GM18867 (cell line): Measurements from ENCODE around the gene PHYKPL.
"Not testable (repeated sequence)": the region's sequence is repeated elsewhere in the genome, so short reads cannot be mapped to it uniquely, and the experiment has no call there.

ENCODE experiments used
- ATAC-seq: cut with Tn5 transposase; IDR thresholded peaks from one replicate; pipeline ENCODE4 v1.9.1; 2021; ENCODE audit warnings: mild to moderate bottlenecking, moderate library complexity; ENCODE audit not compliant: unreplicated experiment

Gene PHYKPL

GRCh38 chr5:178240341-178240741 is 7.7 kb upstream of the PHYKPL start:
- no peak for ATAC-seq

GRCh38 chr5:178239626-178240301 is 7.2 kb upstream of the PHYKPL start:
- ATAC-seq, result not testable (repeated sequence)

GRCh38 chr5:178238711-178239592 is 6.3 kb upstream of the PHYKPL start:
- ATAC-seq, result no peak

GRCh38 chr5:178238313-178238635 is 5.7 kb upstream of the PHYKPL start:
- ATAC-seq, result no peak

GRCh38 chr5:178237431-178238312 is 5.1 kb upstream of the PHYKPL start:
- ATAC-seq, result no peak

- no peak for ATAC-seq
Measured at GRCh38 chr5:178236679-178237078, 4.1 kb upstream of the PHYKPL start.

GRCh38 chr5:178236126-178236525 is 3.5 kb upstream of the PHYKPL start:
- ATAC-seq, result no peak

GRCh38 chr5:178235588-178235974 is 3.0 kb upstream of the PHYKPL start:
- no peak for ATAC-seq

- no peak for ATAC-seq
Measured at GRCh38 chr5:178234750-178235587, 2.4 kb upstream of the PHYKPL start.

GRCh38 chr5:178234121-178234749 is 1.6 kb upstream of the PHYKPL start:
- no peak for ATAC-seq

GRCh38 chr5:178232920-178233429 is 373 bp upstream of the PHYKPL start:
- no peak for ATAC-seq

- ATAC-seq, result peak; percentile 5
Measured at GRCh38 chr5:178231539-178232123, 971 bp downstream of the PHYKPL start.

GRCh38 chr5:178230879-178231538 is 1.6 kb downstream of the PHYKPL start:
- no peak for ATAC-seq

GRCh38 chr5:178229861-178230260 is 2.7 kb downstream of the PHYKPL start:
- ATAC-seq, result no peak

GRCh38 chr5:178229111-178229510 is 3.5 kb downstream of the PHYKPL start:
- not testable (repeated sequence) for ATAC-seq

GRCh38 chr5:178228609-178229008 is 4.0 kb downstream of the PHYKPL start:
- ATAC-seq, result no peak

GRCh38 chr5:178227929-178228328 is 4.7 kb downstream of the PHYKPL start:
- no peak for ATAC-seq

GRCh38 chr5:178227138-178227659 is 5.4 kb downstream of the PHYKPL start:
- ATAC-seq, result no peak

GRCh38 chr5:178225174-178225573 is 7.4 kb downstream of the PHYKPL start:
- ATAC-seq, result no peak
